ENCODE measurements around the gene ZNF175. TPM values are rescaled to one million over a fixed set of nuclear protein-coding genes. Genes with fewer than 3 reads are reported as not detected.

The ZNF175 gene
- total and polyA plus RNA-seq, 9 donors: 6.5 to 9.7 (median 7.6) TPM

Other genes with a start within 250 kb of the ZNF175 start
- 0.49 TPM for gene VSIG10L, start 229.1 kb upstream of the ZNF175 start, total RNA-seq
- gene VSIG10L, start 229.1 kb upstream of the ZNF175 start, polyA plus RNA-seq (ENCODE audit: insufficient read depth in 1 of 8, insufficient read length in 8 of 8, low replicate concordance in 1 of 8): 1 to 10 TPM in 6 of 8 donors, under 1 TPM in 2; 0.80 to 1.7 (median 1.3) TPM
- gene ETFB, start 204.9 kb upstream of the ZNF175 start, total RNA-seq: 50.1 TPM
- gene ETFB, start 204.9 kb upstream of the ZNF175 start, polyA plus RNA-seq (ENCODE audit: insufficient read depth in 1 of 8, insufficient read length in 8 of 8, low replicate concordance in 1 of 8): 10 to 100 TPM; 49.5 to 56.8 (median 53.7) TPM
- gene CLDND2, start 202.3 kb upstream of the ZNF175 start, total RNA-seq: 0.44 TPM
- gene CLDND2, start 202.3 kb upstream of the ZNF175 start, polyA plus RNA-seq (ENCODE audit: insufficient read depth in 1 of 8, insufficient read length in 8 of 8, low replicate concordance in 1 of 8): 1 to 10 TPM in 4 of 8 donors, under 1 TPM in 4; 0.46 to 1.7 (median 1.0) TPM
- 0.80 TPM for gene NKG7, start 198.6 kb upstream of the ZNF175 start, total RNA-seq
- gene NKG7, start 198.6 kb upstream of the ZNF175 start, polyA plus RNA-seq (ENCODE audit: insufficient read depth in 1 of 8, insufficient read length in 8 of 8, low replicate concordance in 1 of 8): 1 to 10 TPM; 1.6 to 3.9 (median 2.2) TPM
- not detected for gene LIM2, start 183.3 kb upstream of the ZNF175 start, total RNA-seq
- gene LIM2, start 183.3 kb upstream of the ZNF175 start, polyA plus RNA-seq (ENCODE audit: insufficient read depth in 1 of 8, insufficient read length in 8 of 8, low replicate concordance in 1 of 8): not detected
- gene C19orf84, start 180.7 kb upstream of the ZNF175 start, total RNA-seq: not detected
- gene C19orf84, start 180.7 kb upstream of the ZNF175 start, polyA plus RNA-seq (ENCODE audit: insufficient read depth in 1 of 8, insufficient read length in 8 of 8, low replicate concordance in 1 of 8): under 1 TPM in 2 of 8 donors, not detected in 6; 0.17 to 0.44 TPM
- 0.22 TPM for gene SIGLEC10, start 153.6 kb upstream of the ZNF175 start, total RNA-seq
- gene SIGLEC10, start 153.6 kb upstream of the ZNF175 start, polyA plus RNA-seq (ENCODE audit: insufficient read depth in 1 of 8, insufficient read length in 8 of 8, low replicate concordance in 1 of 8): 1 to 10 TPM in 6 of 8 donors, under 1 TPM in 2; 0.49 to 1.6 (median 1.1) TPM
- 0.04 TPM for gene SIGLEC8, start 112.8 kb upstream of the ZNF175 start, total RNA-seq
- under 1 TPM in 4 of 8 donors, not detected in 4; 0.06 to 0.23 (median 0.08) TPM for gene SIGLEC8, start 112.8 kb upstream of the ZNF175 start, polyA plus RNA-seq (ENCODE audit: insufficient read depth in 1 of 8, insufficient read length in 8 of 8, low replicate concordance in 1 of 8)
- not detected for gene CEACAM18, start 92.7 kb upstream of the ZNF175 start, total RNA-seq
- not detected for gene CEACAM18, start 92.7 kb upstream of the ZNF175 start, polyA plus RNA-seq (ENCODE audit: insufficient read depth in 1 of 8, insufficient read length in 8 of 8, low replicate concordance in 1 of 8)
- not detected for gene SIGLEC12, start 69.5 kb upstream of the ZNF175 start, total RNA-seq
- gene SIGLEC12, start 69.5 kb upstream of the ZNF175 start, polyA plus RNA-seq (ENCODE audit: insufficient read depth in 1 of 8, insufficient read length in 8 of 8, low replicate concordance in 1 of 8): under 1 TPM in 5 of 8 donors, not detected in 3; 0.11 to 0.48 (median 0.20) TPM
- gene SIGLEC6, start 39.6 kb upstream of the ZNF175 start, total RNA-seq: 0.22 TPM
- gene SIGLEC6, start 39.6 kb upstream of the ZNF175 start, polyA plus RNA-seq (ENCODE audit: insufficient read depth in 1 of 8, insufficient read length in 8 of 8, low replicate concordance in 1 of 8): under 1 TPM in 4 of 8 donors, not detected in 4; 0.07 to 0.29 (median 0.18) TPM
- 0.13 TPM for gene SIGLEC5, start 59.1 kb downstream of the ZNF175 start, total RNA-seq
- under 1 TPM; 0.15 to 0.75 (median 0.48) TPM for gene SIGLEC5, start 59.1 kb downstream of the ZNF175 start, polyA plus RNA-seq (ENCODE audit: insufficient read depth in 1 of 8, insufficient read length in 8 of 8, low replicate concordance in 1 of 8)
- gene SIGLEC14, start 75.5 kb downstream of the ZNF175 start, total RNA-seq: 0.58 TPM
- 1 to 10 TPM; 1.1 to 2.7 (median 1.5) TPM for gene SIGLEC14, start 75.5 kb downstream of the ZNF175 start, polyA plus RNA-seq (ENCODE audit: insufficient read depth in 1 of 8, insufficient read length in 8 of 8, low replicate concordance in 1 of 8)
- 9.3 TPM for gene SPACA6, start 122.0 kb downstream of the ZNF175 start, total RNA-seq
- gene SPACA6, start 122.0 kb downstream of the ZNF175 start, polyA plus RNA-seq (ENCODE audit: insufficient read depth in 1 of 8, insufficient read length in 8 of 8, low replicate concordance in 1 of 8): 10 to 100 TPM in 3 of 8 donors, 1 to 10 TPM in 5; 6.1 to 15.2 (median 9.8) TPM
- gene HAS1, start 152.7 kb downstream of the ZNF175 start, total RNA-seq: 0.35 TPM
- under 1 TPM; 0.06 to 0.39 (median 0.13) TPM for gene HAS1, start 152.7 kb downstream of the ZNF175 start, polyA plus RNA-seq (ENCODE audit: insufficient read depth in 1 of 8, insufficient read length in 8 of 8, low replicate concordance in 1 of 8)
- gene FPR1, start 180.6 kb downstream of the ZNF175 start, total RNA-seq: 0.66 TPM
- gene FPR1, start 180.6 kb downstream of the ZNF175 start, polyA plus RNA-seq (ENCODE audit: insufficient read depth in 1 of 8, insufficient read length in 8 of 8, low replicate concordance in 1 of 8): 1 to 10 TPM; 1.1 to 3.2 (median 1.9) TPM
- gene FPR2, start 189.9 kb downstream of the ZNF175 start, total RNA-seq: 0.09 TPM
- under 1 TPM; 0.23 to 0.73 (median 0.34) TPM for gene FPR2, start 189.9 kb downstream of the ZNF175 start, polyA plus RNA-seq (ENCODE audit: insufficient read depth in 1 of 8, insufficient read length in 8 of 8, low replicate concordance in 1 of 8)
- gene FPR3, start 223.9 kb downstream of the ZNF175 start, total RNA-seq: 0.22 TPM
- under 1 TPM; 0.17 to 0.84 (median 0.31) TPM for gene FPR3, start 223.9 kb downstream of the ZNF175 start, polyA plus RNA-seq (ENCODE audit: insufficient read depth in 1 of 8, insufficient read length in 8 of 8, low replicate concordance in 1 of 8)